HG03039 (cell line): ENCODE results near the gene ZNF304.
A peak's percentile ranks its signal among the peaks of the same experiment; 100 is the strongest.
"Not testable (repeated sequence)": the region's sequence is repeated elsewhere in the genome, so short reads cannot be mapped to it uniquely, and the experiment has no call there.

Source experiments
- ATAC-seq: cut with Tn5 transposase; IDR thresholded peaks from one replicate; pipeline ENCODE4 v1.9.1; 2021; ENCODE audit warnings: mild to moderate bottlenecking, moderate library complexity; ENCODE audit not compliant: unreplicated experiment

ZNF304 gene

DNA sequence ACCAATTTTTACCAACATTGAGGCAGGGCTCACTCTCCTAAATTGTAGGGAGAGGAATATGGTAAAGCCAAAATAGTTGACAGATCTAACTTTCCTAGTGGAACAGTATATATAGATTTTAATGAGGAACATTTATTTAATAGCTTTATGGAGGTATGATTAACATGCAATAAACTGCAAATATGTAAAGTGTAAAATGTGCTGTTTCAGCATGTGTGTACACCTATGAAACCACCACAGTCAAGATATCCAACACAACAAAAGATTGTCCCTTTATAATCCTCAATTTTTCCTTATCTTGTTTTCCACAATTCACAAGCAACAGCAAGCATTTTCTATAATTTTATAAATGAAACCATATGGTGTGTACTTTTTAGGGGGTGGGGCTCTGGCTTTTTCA lies 8.2 kb downstream of the ZNF304 start:
- no peak for ATAC-seq

DNA sequence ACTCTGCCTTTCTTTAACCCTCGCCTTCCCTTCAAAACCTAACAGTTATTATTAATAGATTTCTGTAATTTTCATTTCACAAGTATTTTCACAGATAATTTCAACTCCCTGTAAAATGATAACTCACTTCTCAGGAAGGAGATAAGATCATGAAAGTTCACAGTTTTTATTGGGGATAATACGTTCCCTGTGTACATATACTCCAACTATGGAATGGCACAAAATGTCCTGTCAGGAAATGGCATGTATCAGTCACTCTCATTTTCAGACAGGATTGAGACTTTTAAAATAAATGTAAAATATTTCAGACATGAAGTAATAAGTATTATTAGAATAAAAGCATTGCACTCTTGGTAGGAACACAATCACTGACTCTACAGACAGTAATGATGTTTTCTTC lies 11.3 kb downstream of the ZNF304 start:
- ATAC-seq, result no peak

DNA sequence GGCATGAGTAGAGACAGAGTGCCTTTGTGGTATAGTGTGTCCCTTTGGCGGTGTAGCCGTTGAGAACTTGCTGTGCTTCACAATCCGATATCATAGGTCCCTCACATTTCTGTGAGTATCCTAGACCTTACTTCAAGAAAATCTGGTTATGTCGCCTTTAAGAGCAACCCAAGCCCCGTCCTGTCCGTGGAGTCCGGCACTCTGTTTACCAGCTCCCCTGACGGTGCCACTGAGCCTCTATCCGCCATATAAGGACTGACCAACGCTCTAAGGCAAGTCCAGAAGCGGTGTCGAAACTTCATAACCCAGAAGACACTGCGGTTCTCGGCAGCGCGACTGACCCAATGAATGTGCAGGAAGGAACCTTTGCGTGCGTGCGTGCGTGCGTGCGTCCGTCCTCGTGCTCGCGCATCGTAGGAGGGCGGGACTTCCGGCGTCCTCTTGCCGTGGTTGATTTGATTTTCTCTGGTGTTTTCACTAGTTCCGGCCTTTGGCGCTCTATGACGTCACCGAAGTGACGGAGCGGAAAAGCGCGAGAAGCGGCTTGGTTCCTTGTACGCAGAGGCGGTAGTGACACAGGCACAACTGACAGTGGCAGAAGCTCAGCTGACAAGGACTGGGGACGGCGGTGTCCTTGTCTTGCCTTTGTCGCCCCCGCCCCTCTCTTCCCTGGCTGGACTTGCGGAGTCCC lies 12.1 kb downstream of the ZNF304 start, which contains the start of the genes TRAPPC2B and ZNF547:
Gene TRAPPC2B, plus strand, starts transcription at position 555 of the 691 bp plus-strand sequence. CDS start 1,283 bp downstream, outside the sequence.
Gene ZNF547, plus strand, starts transcription at position 555 of the 691 bp plus-strand sequence. CDS start 5,005 bp downstream, outside the sequence.
- ATAC-seq, result peak; percentile 90

DNA sequence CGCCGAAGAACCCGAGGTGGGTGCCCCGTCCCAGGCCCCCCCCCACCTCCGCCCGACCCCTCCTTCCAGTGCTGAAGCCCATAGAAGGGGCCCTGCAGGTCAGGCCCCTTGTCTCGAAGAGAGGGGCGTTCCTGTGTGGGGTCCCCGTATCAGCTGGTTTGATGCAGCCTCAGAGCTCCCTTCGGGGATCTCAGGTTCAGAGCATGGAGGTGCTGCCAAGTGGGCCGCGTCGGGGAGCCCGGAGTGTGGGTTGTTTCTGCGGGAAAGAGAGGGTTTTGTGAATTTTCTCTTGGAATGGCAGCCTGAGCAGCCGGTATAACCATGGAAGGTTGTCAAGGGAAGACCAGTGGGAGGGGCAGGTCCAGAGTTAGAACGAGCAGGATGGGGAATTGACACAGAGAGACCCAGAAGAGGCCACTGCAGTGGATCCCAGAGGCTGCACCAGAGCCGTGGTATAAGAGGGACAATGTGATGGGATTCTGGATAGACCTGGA lies 12.7 kb downstream of the ZNF304 start:
- ATAC-seq, result peak; percentile 17

DNA sequence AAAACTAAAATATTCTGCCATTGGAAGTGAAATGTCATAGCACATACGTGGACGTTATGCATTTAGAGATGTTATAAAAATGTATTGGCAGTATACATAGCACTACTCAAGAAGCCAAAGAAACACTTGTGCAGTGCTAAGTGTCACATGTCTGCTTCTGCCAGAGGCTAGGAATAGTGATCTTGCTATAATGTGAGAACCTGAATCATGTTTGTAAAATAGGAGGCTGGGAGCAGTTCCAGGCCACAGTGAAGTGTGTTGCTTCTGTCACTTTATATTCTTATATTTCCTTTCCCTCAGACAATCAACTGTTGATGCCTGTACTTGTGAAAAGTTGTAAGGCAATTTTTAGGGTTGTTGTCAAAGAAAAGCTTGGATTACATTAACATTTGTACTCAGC lies 15.7 kb downstream of the ZNF304 start:
- ATAC-seq, result no peak

DNA sequence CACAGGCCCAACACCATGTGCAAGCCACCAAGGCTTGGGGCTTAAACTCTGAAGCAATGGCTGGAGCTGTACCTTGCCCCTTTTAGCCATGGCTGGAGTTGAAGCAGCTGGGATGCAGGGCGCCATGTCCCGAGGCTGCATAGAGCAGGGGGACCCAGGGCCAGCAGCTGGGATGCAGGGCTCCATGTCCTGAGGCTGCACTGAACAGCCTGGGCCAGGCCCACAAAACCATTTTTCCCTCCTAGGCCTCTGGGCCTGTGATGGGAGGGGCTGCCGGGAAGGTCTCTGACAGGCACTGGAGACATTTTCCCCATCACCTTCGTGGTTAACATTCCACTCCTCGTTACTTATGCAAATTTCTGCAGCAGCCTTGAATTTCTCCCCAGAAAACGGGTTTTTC lies 23.1 kb downstream of the ZNF304 start:
- no peak for ATAC-seq

DNA sequence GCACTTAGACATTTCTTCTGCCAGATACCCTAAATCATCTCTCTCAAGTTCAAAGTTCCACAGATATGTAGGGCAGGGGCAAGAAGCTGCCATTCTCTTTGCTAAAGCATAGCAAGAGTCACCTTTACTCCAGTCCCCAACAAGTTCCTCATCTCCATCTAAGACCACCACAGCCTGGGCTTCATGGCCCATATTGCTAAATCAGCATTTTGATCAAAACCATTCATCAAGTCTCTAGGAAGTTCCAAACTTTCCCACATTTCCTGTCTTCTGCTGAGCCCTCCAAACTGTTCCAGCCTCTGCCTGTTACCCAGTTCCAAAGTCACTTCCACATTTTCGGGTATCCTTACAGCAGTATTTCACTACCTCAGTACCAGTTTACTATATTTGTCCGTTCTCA lies 23.6 kb downstream of the ZNF304 start:
- not testable (repeated sequence) for ATAC-seq

DNA sequence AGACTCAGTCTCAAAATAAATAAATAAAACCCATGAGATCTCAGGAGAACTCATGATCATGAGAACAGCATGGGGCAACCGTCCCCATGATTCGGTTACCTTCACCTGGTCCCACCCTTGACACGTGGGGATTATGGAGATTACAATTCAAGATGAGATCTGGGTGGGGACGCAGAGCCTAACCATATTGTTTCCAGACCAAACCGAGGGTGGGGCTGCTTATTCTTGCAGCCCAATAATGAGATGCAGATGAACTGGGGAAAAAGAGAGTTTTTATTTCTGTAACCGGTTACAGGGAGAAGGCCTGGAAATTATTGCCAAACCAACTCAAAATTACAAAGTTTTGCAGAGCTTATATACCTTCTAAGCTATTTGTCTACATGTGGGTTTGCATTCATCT lies 25.1 kb downstream of the ZNF304 start:
- no peak for ATAC-seq

DNA sequence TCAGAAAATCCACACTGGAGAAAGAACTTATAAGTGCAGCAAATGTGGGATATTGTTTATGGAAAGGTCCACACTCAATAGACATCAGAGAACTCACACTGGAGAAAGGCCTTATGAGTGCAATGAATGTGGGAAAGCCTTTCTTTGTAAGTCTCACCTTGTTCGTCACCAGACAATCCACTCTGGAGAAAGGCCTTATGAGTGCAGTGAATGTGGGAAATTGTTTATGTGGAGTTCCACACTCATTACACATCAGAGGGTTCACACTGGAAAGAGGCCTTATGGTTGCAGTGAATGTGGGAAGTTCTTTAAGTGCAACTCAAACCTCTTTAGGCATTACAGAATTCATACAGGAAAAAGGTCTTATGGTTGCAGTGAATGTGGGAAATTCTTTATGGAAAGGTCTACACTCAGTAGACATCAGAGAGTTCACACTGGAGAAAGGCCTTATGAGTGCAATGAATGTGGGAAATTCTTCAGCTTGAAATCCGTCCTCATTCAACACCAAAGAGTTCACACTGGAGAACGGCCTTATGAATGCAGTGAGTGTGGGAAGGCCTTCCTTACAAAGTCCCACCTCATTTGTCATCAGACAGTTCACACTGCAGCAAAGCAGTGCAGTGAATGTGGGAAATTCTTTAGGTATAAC lies 26.6 kb downstream of the ZNF304 start:
- no peak for ATAC-seq

DNA sequence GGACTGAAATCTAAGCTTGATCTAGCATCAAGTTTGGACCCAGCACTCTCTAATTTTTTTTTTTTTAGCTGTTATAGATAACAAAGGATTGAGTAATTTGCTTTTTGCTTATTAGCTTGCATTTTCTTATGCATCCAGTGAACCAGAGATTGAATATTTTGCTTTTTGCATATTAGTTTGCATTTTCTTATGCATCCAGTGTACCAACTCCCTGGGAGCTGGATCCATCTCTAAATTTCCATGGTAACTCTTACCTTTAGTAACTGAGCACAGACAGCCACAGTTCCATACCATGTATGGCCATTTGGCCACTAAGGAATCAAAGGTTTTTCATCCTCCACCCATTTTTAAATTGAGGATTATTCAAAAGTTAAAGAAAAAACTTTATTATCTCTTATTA lies 29.9 kb downstream of the ZNF304 start:
- ATAC-seq, result no peak

DNA sequence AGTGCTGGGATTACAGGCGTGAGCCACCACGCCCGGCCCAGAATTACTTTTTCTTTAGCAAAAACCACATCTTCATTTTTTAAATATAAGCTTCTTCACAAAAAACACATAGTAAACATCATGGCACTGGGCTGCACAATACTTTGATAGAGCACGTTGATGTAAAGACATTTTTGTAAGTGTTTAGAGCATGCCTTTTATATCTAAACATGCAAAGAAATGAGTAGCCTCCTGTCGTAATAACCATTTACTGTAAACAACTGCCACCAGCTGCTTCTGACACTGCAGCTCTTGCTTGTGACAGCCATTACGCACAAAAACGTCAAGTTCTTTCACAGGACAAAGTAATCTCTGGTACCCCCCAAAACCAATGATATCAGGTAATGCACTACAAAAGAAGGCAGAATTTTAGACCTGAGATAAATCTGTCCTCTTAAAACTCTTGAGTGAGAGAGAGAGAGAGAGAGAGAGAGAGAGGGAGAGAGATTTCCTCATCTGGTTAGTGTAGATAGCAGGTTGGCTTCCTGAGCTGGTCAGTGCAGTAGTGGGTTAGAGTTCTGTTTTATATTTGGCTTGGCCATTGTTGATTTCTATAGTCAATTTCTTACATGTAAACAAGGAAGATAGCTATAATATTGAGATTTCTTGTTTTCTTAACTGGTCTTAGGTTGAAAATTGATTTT lies 31.9 kb downstream of the ZNF304 start:
- ATAC-seq, result no peak

DNA sequence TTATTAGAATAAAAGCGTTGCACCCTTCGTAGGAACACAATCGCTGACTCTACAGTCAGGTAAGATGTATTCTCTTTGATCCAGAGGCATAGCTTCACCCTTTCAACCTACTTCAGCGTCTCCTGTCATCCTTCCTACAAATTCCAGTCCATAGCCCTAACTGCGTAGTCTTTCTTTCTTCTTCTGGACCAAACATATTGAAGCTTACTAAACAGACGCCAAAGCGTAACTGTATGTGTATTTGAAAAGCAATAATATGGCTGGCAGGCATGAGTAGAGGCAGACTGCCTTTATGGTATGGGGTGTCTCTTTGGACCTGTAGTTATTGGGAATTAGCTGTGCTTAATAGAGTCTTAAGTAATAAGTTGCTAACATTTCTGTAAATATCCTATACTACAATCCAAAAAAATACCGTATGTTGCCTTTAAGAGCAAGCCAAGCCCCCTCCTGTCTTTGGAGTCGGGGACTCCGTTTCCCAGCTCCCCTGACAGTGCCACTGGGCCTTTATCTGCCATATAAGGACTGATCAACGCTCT lies 38.2 kb downstream of the ZNF304 start:
- no peak for ATAC-seq

DNA sequence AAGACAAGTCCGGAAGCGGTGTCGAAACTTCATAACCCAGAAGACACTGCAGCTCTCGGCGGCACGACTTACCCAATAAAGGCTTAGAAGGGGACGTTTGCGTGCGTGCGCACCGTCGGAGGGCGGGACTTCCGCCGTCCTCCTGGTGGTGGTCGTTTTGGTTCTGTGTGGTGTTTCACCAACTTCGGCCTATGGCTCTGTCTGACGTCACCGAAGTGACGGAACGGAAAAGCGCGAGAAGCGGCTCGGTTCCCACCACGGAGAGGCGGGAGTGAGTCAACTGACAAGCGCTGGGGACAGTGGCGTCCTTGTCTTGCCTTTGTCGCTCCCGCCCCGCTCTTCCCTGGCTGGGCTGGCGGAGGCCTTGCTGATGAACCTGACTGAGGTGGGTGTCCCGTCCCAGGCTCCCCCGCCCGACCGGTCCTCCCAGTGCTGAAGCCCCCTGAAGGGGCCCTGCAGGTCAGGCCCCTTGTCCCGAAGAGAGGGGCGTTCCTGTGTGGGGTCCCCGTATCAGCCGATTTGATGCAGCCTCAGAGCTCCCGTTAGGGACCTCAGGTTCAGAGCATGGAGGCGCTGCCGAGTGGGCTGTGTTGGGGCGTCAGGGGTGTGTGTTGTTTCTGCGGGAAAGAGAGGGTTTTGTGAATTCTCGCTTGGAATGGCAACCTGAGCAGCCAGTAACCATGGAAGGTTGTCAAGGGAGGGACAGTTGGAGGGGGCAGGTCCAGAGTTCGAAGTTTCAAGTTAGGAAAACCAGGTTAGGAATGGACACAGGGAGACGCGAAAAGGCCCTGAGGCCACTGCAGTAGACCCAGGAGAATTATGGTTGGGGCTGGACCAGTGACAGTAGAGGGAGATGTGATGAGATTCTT lies 38.9 kb downstream of the ZNF304 start, which contains the start of gene ZNF548:
Gene ZNF548, plus strand, starts transcription at position 125 of the 869 bp plus-strand sequence. Its CDS starts 246 bp downstream, at position 371.
- ATAC-seq, result peak; percentile 89

DNA sequence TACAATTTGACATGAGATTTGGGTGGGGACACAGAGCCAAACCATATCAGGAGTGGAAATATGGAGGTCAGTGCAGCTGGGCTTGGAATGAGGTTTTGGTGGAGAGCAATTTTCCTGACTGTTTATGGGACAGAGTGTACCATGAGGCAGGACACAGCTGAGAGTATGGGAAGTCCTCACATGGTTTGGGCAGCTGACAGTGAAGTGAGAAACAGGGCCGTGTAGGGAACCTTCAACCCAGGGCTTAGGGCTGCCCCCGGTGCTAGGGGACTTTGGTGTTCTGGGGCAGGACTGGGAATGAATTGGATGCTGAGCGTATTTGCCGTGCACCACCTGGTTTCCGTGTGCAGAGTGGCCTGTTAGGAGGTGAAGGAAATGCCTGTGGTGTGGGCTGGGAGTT lies 44.6 kb downstream of the ZNF304 start:
- ATAC-seq, result no peak

DNA sequence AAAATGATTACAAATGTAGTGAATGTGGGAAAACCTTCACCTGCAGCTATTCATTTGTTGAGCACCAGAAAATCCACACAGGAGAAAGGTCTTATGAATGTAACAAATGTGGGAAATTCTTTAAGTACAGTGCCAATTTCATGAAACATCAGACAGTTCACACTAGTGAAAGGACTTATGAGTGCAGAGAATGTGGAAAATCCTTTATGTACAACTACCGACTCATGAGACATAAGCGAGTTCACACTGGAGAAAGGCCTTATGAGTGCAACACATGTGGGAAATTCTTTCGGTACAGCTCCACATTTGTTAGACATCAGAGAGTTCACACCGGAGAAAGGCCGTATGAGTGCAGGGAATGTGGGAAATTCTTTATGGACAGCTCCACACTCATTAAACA lies 47.8 kb downstream of the ZNF304 start:
- no peak for ATAC-seq

DNA sequence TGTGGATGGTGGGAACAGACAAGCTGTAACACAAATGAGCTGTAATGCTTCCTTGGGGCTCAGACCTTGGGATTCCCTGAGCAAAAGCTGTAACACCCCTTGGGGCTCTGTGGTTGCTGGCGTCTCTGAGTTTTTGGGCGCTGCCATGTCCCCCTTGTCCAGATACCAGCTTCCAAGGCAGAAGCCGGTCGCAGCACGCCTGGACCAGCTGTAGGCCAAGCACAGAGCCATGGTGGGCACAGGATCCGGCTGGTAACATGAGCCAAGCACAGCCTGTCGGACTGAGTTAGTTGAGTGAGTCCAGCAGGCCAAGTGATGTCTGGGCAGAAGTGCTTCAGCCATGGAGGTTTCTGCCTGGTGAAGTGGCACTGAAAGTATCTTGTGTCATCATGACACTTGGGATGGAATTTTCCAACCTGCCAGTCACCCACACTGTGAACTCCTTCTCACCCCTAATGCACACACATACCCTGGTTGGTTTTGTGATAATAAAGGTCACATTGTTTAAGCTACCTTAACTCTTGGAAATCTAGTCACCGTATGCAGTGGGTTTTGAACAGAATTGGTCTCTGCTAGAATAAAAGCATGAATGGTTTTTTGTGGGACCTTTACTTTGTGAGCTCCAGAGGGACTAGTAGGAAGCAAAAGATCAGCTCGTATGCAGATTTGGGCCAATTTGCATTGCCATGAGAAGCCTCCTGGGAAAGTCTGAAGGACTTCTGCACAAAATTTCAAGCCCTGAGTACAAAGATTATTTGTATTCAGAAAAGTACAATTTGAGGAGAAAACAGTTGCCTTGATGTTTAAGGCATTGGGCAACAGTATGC lies 52.9 kb downstream of the ZNF304 start:
- no peak for ATAC-seq

DNA sequence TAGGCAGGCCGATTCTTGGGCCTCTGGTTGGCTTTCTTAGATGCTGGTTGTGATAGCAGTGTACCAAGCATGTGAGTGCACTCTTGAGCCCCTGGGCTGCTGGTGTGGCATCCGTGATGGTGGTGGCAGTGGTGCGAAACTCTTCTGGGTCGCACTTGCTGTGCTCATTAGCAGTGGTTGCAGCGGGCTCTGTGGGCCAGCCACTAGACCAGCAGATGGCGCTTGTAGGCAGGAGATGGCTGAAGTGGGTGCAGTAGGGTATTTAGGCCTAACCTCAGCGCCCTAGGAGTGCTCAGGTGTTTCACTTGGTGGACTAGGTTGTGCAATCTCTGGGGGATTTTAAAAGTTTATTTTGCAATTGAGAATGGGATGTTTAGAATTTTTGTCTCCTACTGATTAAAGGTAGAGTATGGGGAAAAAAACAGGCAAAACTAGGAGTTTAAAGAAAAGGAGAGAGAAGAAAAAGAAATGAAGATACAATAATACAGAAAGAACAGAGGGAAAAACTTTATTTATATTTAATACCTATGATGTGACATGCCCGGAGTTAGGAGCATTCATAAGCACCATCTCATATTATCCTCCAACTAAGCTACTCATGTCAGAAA lies 55.5 kb downstream of the ZNF304 start:
- ATAC-seq, result no peak
